Mucosa of gallbladder (tissue), 1 donor: ENCODE results near the gene GUCD1. TPM values are rescaled to one million over a fixed set of nuclear protein-coding genes. Genes with fewer than 3 reads are reported as not detected.

Source experiments
- DNase-seq: peaks from one replicate; pipeline ENCODE4 v3.0.0-alpha.2; 2020; ENCODE audit warnings: low spot score
- total RNA-seq: library from RNA; stranded (reverse); gene quantifications from one replicate; pipeline ENCODE4 v1.2.1, GENCODE V29; 2021
- donor health status: DM: no; HTN: no; CAD: no.

Gene GUCD1
- total RNA-seq, 1 donor from 2014 or later, result 201 TPM

DNA sequence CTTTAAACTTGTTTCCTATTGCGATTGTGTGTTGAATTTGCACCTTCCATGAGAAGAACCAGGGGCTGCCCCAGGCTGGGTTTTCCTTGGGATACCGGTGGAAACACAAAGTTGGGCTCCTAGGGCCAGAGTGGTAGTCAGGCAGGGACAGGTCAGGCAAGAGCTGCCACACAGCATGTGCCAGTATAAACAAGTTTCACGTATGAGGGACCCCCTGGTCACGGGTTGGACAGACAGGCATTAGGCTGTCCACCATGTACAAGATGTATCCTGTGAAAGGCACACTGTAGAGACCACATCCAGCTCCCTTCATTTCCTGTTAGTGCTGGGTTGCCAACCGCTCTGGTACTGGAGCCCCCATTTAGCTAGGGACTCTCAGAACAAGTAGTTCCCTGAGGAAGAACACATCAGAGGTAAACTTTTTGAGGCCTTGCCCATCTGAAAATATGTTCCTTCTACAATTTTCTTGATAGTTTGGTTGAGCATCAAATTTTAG lies 51.0 kb downstream of the GUCD1 start:
- no peak for DNase-seq

GRCh38 chr22:24503137-24503842 lies 51.6 kb downstream of the GUCD1 start:
- peak; percentile 70 for DNase-seq

DNA sequence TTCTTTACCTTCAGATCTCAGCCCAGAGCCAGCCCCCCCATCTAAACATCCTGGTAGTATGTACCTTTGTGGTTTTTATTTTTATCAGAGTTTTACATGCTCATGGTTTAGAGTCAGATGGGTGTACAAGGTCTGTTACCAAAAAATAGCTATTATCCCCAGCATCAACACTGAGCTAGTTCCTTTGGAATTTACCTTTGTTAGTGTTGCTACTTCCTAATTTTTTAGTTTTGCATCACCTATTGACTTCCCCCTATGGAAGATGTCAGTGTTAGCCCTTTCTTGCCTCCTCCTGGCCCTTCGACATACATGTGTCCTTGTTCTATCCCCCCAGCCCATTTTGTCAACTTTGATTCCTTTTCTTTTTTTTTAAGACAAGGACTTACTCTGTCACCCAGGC lies 52.4 kb downstream of the GUCD1 start:
- no peak for DNase-seq

DNA sequence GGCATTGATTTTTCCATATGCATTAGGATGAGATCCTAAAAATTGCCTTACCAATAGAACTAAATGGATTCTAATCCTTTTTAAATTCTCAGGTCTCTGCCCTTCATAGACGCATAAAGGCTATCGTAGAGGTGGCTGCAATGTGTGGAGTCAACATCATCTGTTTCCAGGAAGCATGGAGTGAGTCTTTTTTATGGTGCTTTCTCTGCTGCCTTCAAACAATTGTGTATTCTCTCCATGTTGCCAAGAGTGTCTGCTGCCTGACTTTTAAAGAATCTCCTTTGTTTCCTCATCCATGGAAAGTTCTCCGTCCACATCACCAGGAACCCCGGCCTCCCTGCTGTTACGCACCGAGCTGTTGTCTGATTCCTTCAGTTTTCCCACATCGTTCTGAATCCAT lies 52.9 kb downstream of the GUCD1 start:
- DNase-seq, result no peak

GRCh38 chr22:24501301-24502005 lies 53.5 kb downstream of the GUCD1 start:
- DNase-seq, result no peak

- DNase-seq, result peak; percentile 78
Observed at GRCh38 chr22:24500277-24500820, 54.6 kb downstream of the GUCD1 start.

DNA sequence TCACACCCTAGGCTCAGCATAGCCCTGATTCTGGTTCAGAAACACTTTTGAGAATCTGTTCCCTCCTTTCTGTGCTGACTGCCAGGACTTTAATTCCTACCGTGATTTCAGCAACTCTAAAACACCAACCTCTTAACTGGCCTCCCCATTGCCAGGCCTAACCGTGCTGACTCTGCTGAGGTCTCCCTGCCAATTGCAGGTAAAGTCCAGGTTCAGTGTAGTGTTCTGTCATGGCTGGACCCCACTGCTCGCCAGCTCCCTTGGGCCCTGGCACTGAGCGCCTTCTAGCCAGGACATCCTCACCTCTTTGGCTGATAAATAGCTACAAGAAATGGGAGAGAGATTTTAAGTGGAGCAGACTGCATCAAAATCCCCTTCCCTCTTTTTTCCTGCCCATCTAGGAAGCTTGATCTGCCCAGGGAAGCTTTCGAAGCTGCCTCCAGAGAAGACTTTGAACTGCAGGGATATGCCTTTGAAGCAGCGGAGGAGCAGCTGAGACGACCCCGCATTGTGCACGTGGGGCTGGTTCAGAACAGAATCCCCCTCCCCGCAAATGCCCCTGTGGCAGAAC lies 55.1 kb downstream of the GUCD1 start:
- DNase-seq, result no peak

- no peak for DNase-seq
Observed at GRCh38 chr22:24498824-24499223, 56.1 kb downstream of the GUCD1 start.

DNA sequence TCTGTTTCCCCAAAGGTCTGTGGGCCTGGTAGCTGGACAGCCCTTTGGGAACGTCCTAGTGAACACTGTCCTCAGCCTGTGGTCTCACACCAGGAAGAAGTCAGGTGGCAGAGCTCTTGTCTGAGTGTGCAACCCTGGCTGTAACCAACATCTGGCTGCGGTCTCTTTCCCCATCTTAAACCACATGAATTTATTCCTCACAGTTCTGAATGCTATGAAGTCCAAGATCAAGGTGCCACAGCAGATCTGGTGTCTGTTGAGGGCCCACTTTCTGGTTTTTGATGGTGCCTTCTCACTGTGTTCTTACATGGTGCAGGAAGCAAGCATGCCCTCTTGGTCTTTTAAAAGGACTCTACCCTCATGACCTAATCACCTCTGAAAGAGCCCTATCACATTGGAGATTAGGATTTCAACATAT lies 57.1 kb downstream of the GUCD1 start:
- DNase-seq, result no peak

DNA sequence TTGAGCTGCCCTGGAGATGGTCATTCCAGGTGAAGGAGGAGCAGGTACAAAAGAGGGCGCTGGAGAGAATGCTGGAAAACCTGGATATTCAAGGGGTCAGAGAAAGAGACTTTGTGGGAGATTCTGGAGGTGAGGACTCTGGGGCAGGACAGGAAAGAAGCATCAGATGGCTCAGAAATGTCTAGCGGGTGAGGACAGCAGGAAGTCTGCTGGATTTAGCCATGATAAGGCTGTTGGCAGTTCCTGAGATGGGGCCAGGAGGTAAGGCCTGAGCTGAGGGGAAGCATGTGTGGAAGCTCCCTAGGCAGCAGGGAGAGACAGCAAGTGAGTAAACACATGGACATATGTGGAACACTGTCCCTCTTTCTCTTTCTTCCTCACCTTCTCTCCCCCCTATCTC lies 58.3 kb downstream of the GUCD1 start:
- DNase-seq, result no peak

DNA sequence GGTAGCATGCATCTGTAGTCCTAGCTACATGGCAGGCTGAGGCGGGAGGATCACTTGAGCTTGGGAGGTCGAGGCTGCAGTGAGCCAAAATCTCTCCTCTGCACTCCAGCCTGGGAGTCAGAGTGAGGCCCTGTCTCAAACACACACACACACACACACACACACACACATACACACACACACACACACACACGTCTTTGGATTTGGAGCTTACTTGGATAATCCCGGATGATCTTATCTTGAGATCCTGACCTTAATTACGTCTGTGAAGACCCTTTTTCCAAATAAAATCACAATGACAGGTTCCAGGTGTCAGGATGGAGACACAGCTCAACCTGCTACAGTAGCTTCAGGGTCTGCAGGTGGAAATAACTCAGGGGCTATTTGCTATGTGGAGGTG lies 58.7 kb downstream of the GUCD1 start:
- DNase-seq, result no peak

DNA sequence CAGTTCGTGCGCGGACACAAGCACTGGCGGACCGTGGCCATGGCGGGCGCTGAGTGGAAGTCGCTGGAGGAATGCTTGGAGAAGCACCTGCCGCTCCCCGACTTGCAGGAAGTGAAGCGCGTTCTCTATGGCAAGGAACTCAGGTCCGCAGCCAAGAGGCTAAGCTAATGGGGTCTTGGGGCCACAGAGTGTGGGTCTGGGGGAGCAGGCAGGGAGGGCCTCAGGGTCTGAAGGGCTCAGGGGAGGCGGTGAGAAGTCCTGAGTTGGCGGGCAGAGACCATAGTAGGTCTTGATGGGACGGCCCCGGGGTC lies 59.6 kb downstream of the GUCD1 start:
- no peak for DNase-seq

GRCh38 chr22:24494528-24495364 lies 60.2 kb downstream of the GUCD1 start, which contains the start of gene UPB1:
Gene UPB1, plus strand, starts transcription at chr22:24495332. Its CDS starts 72 bp downstream, at chr22:24495404.
- no peak for DNase-seq

DNA sequence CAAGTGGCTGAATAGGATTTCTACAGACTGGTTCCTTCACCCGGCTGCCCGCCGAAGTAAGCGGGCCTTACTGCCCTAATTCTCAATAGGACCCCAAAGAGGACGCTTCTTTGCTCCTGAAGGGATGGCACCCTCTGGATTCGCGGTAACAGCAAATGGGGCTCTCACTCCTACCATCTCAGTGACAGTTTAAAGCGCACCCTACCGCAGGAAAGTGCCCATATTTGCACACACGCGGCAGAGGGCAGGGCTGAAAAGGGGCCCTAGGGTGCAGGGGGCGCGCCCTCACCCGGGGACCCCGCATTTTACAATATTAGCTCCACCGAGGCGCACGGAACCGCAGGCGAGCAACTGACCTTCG lies 60.8 kb downstream of the GUCD1 start:
- no peak for DNase-seq

- DNase-seq, result no peak
Observed at GRCh38 chr22:24492391-24492790, 62.5 kb downstream of the GUCD1 start.

Other genes with a start within 250 kb of the GUCD1 start
- gene ADORA2A, start 127.5 kb downstream of the GUCD1 start, total RNA-seq, result 4.1 TPM
- gene UPB1, start 59.8 kb downstream of the GUCD1 start, total RNA-seq, result 0.83 TPM
- 98.3 TPM for gene SNRPD3, start 861 bp upstream of the GUCD1 start, total RNA-seq
- 49.4 TPM for gene LRRC75B, start 37.9 kb upstream of the GUCD1 start, total RNA-seq
- gene GGT1, start 48.1 kb upstream of the GUCD1 start, total RNA-seq, result 208 TPM
- gene PIWIL3, start 219.6 kb upstream of the GUCD1 start, total RNA-seq, result not detected